ENCODE results near the gene LMAN1L. TPM values are rescaled to one million over a fixed set of nuclear protein-coding genes. Genes with fewer than 3 reads are reported as not detected.

Gene LMAN1L
- total RNA-seq, 5 donors from 2014 or later (not counting 1 experiment from before 2014, with no cell fraction given): 0.42 to 1.6 (median 0.44) TPM

DNA sequence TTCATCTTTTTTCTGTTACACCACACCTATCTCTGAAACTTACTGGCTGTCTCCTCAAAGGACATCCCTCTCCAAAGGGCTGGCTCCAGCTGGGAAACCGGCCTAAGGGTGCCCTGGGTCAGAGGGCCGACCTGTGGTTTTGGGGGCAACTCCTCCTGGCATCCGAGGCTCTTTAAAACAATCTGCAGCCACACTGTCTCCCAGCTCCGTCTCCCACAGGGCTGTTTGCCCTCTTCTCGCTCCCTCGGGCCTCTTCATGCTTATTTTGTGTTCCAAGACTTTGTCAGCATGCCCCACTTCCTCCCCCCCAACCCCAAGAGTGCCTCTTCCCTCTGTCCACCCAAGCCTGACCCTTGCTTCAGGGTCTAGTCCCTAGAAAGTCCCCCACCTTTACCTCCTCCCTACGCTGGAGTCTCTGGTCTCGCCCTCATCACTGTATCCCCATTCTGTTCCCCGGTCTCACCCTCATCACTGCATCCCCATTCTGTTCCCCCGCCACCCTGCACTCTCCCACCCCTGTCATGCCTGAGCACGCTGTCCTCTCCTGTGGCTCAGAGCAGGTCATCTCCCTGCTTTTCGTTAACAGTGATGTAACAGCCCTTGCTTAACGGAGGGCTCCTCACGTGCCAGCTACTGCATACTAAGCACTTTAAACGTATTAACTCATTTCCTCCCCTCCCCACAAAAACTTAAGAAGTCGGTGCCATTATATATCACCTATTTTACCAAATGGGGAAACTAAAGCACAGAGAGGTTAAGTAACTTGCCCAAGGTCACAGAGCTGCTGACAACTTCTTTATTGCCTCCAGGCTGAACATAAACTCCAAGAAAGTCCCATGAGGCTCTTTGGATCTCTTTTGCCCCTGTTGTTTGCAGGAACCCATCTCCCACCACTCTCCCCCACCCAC, 31.9 kb upstream of the LMAN1L start:
- peak overlapping the region; percentile 88 to 97 (median 89) for H3K4me3 Mint-ChIP-seq

DNA sequence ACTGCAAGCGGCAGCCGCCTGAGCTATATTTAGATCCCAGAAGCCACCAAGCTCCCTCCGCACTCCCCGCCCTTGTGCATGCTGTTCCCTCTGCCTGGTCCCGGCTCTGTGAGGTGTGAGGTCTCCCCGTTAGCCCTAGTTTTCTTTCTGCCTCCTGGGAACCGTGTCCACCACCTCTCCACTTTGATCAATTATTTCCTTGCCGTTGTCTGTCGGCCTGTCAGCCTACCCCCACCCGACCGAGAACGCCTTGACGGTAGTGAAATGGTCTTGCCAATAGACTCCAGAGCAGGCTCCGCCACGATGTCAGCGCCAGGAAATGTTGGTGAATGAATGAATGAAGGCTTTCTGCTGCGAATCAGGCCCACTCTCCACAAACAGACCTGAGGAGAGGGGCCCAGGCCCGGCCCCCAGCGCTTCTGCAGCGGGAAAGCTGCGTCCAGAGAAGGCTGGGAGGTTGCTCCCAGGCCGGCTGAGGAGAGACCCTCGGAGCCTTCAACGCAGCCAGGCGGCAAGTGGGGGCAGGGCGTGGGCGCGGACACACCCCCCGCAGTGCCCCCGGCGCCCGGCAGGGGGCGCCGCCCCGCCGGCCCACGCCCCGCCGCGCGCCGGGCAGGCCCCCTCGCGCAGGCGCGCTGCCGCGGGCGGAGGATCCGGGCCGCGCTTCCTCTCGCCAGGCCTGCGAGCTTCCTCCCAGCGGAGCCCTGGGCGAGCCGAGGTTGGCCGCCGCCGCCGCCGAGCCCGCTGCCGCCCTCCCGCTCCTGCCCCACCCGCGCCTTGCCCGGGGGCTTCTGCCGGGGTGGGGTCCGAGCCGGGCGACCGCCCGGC, 31.0 kb upstream of the LMAN1L start, which contains the start of gene CSK:
Gene CSK, plus strand, starts transcription at position 650 of the 828 bp plus-strand sequence. CDS start 16,218 bp downstream, outside the sequence.
- POLR2A ChIA-PET: interaction anchor here in 1 of 2 donors (0.6 kb wide), 2 partner anchors 10 to 12 kb away, joined by 3 read pairs; no protein-coding TSS in a partner anchor
- Mint-ChIP-seq H3K27me3 (no peaks in the 10 kb centered on the region), H3K4me3 (peak within 1 kb of the TSS; percentile 93 to 97 (median 93)), H3K4me1 (peaks cover 78 to 83% (median 80%) of the 10 kb centered on the region in 3 donors), H3K27ac (peak within 1 kb of the TSS; percentile 99), H3K36me3 (no peaks in the 10 kb centered on the region), H3K9me3 (no peaks in the 10 kb centered on the region)
- DNase-seq (peak; percentile 53 to 92 (median 72)), ATAC-seq (replicated peaks in 1 of 4) (peak; percentile 66 to 76 (median 68))
- peak within 1 kb of the TSS; percentile 97 for H3K27ac ChIP-seq (ENCODE audit: low read length)
- H3K9me3 ChIP-seq: no peaks in the 10 kb centered on the region
- CTCF ChIA-PET: interaction anchor here (0.5 to 10.2 kb wide), 7 partner anchors 11 to 677 kb away, joined by 3 to 158 read pairs (median 6); no protein-coding TSS in a partner anchor
- no peaks in the 10 kb centered on the region for H3K27me3 ChIP-seq (replicated peaks in 1 of 2; ENCODE audit: control insufficient read depth in 2 of 2, extremely low read depth in 1 of 2, insufficient read depth in 2 of 2, low read length in 1 of 2)
- H3K4me3 ChIP-seq (ENCODE audit: control insufficient read depth in 1 of 2, extremely low read depth in 1 of 2, low read length in 1 of 2): peak within 1 kb of the TSS; percentile 90 to 95
- WGBS (ENCODE audit: insufficient coverage): 0% methylated on average over 61 of the region's 74 CpGs
- peaks cover 50 to 89% of the 10 kb centered on the region in 2 experiments for H3K4me1 ChIP-seq (ENCODE audit: control insufficient read depth in 1 of 2, extremely low read depth in 1 of 2, insufficient read depth in 2 of 2, low read length in 2 of 2)
- H3K36me3 ChIP-seq (ENCODE audit: control insufficient read depth in 2 of 2, extremely low read depth in 1 of 2, insufficient read depth in 1 of 2, low read length in 1 of 2): peaks cover 0 to 10% of the 10 kb centered on the region in 2 donors

More for the DNA sequence above, 31.9 kb upstream of the LMAN1L start:
- no peaks in the 10 kb centered on the region for H3K36me3 Mint-ChIP-seq
- H3K27ac ChIP-seq (ENCODE audit: low read length): peak overlapping the region; percentile 97
- H3K27me3 Mint-ChIP-seq: no peaks in the 10 kb centered on the region
- 4% methylated on average over 16 of the region's 16 CpGs for WGBS (ENCODE audit: insufficient coverage)
- peaks cover 48 to 89% of the 10 kb centered on the region in 2 experiments for H3K4me1 ChIP-seq (ENCODE audit: control insufficient read depth in 1 of 2, extremely low read depth in 1 of 2, insufficient read depth in 2 of 2, low read length in 2 of 2)
- no peaks in the 10 kb centered on the region for H3K9me3 ChIP-seq
- H3K36me3 ChIP-seq (ENCODE audit: control insufficient read depth in 2 of 2, extremely low read depth in 1 of 2, insufficient read depth in 1 of 2, low read length in 1 of 2): peaks cover 0 to 6% of the 10 kb centered on the region in 2 donors
- peak overlapping the region; percentile 58 to 74 for H3K4me3 ChIP-seq (ENCODE audit: control insufficient read depth in 1 of 2, extremely low read depth in 1 of 2, low read length in 1 of 2)
- H3K27me3 ChIP-seq (replicated peaks in 1 of 2; ENCODE audit: control insufficient read depth in 2 of 2, extremely low read depth in 1 of 2, insufficient read depth in 2 of 2, low read length in 1 of 2): no peaks in the 10 kb centered on the region
- DNase-seq: peak in 12 of 35 experiments; percentile 35 to 80 (median 46)
- peak; percentile 7 to 25 (median 10) for ATAC-seq (replicated peaks in 1 of 4)
- ChIA-PET CTCF (interaction anchor here (0.5 to 10.2 kb wide), 9 partner anchors 10 to 240 kb away, joined by 3 to 158 read pairs (median 6); partner anchors contain the start of gene ARID3B (in 1 of the 2)), POLR2A (interaction anchor here (0.6 to 1.1 kb wide), 2 partner anchors 9 to 11 kb away, joined by 3 to 4 read pairs; no protein-coding TSS in a partner anchor)
- H3K27ac Mint-ChIP-seq: peak overlapping the region; percentile 99
- H3K9me3 Mint-ChIP-seq: no peaks in the 10 kb centered on the region
- H3K4me1 Mint-ChIP-seq: peaks cover 79 to 84% (median 80%) of the 10 kb centered on the region in 3 donors

DNA sequence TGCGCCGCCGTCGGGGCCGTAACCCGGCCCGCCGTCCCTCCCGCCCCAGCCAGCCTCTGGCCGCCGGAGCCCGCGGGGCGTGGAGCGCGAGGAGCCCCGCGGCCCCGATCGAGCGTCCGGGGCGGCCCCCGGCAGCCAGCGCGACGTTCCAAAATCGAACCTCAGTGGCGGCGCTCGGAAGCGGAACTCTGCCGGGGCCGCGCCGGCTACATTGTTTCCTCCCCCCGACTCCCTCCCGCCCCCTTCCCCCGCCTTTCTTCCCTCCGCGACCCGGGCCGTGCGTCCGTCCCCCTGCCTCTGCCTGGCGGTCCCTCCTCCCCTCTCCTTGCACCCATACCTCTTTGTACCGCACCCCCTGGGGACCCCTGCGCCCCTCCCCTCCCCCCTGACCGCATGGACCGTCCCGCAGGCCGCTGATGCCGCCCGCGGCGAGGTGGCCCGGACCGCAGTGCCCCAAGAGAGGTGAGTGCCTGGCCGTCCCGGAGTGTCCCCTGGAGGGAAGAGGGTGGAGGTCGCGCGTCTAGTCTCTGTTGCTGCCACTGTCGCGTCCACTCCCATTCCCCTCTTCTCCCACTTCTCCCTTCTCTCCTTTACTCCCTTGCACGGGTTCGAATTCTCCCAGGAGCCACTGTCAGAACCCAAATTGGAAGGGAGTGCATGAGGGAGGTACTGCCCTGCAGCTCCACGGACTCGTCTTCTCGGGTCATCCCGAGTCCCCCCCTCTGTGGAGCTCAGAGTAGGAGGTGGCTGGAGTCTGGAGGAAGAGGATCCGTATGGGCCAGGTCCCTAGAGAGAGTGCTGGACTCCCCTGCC, 30.2 kb upstream of the LMAN1L start:
- H3K36me3 Mint-ChIP-seq: no peaks in the 10 kb centered on the region
- peak overlapping the region; percentile 90 to 95 for H3K4me3 ChIP-seq (ENCODE audit: control insufficient read depth in 1 of 2, extremely low read depth in 1 of 2, low read length in 1 of 2)
- peak overlapping the region; percentile 93 for H3K27ac ChIP-seq (ENCODE audit: low read length)
- peaks cover 51 to 89% of the 10 kb centered on the region in 2 experiments for H3K4me1 ChIP-seq (ENCODE audit: control insufficient read depth in 1 of 2, extremely low read depth in 1 of 2, insufficient read depth in 2 of 2, low read length in 2 of 2)
- H3K27me3 Mint-ChIP-seq: no peaks in the 10 kb centered on the region
- ChIA-PET POLR2A (interaction anchor here (0.5 to 2.8 kb wide), 4 partner anchors 11 to 811 kb away, joined by 3 to 9 read pairs (median 3); no protein-coding TSS in a partner anchor), CTCF (interaction anchor here (0.8 to 10.2 kb wide), 3 partner anchors 11 to 13 kb away, joined by 3 to 158 read pairs (median 5); no protein-coding TSS in a partner anchor)
- H3K4me3 Mint-ChIP-seq: peak overlapping the region; percentile 84 to 93 (median 93)
- peak overlapping the region; percentile 97 to 99 for H3K27ac Mint-ChIP-seq
- no peaks in the 10 kb centered on the region for H3K9me3 Mint-ChIP-seq
- no peaks in the 10 kb centered on the region for H3K9me3 ChIP-seq
- peaks cover 0 to 10% of the 10 kb centered on the region in 2 donors for H3K36me3 ChIP-seq (ENCODE audit: control insufficient read depth in 2 of 2, extremely low read depth in 1 of 2, insufficient read depth in 1 of 2, low read length in 1 of 2)
- peaks cover 78 to 83% (median 80%) of the 10 kb centered on the region in 3 donors for H3K4me1 Mint-ChIP-seq
- 0% methylated on average over 43 of the region's 72 CpGs for WGBS (ENCODE audit: insufficient coverage)
- DNase-seq: peak in 33 of 35 experiments; percentile 32 to 82 (median 65)
- peak; percentile 44 to 61 (median 56) for ATAC-seq (replicated peaks in 1 of 4)
- no peaks in the 10 kb centered on the region for H3K27me3 ChIP-seq (replicated peaks in 1 of 2; ENCODE audit: control insufficient read depth in 2 of 2, extremely low read depth in 1 of 2, insufficient read depth in 2 of 2, low read length in 1 of 2)

- Histone ChIP-seq H3K27me3 (replicated peaks in 1 of 2; ENCODE audit: control insufficient read depth in 2 of 2, extremely low read depth in 1 of 2, insufficient read depth in 2 of 2, low read length in 1 of 2) (no peaks in the 10 kb centered on the region), H3K4me3 (ENCODE audit: control insufficient read depth in 1 of 2, extremely low read depth in 1 of 2, low read length in 1 of 2) (peak overlapping the region; percentile 90 to 95), H3K36me3 (ENCODE audit: control insufficient read depth in 2 of 2, extremely low read depth in 1 of 2, insufficient read depth in 1 of 2, low read length in 1 of 2) (peaks cover 0 to 10% of the 10 kb centered on the region in 2 donors), H3K9me3 (no peaks in the 10 kb centered on the region), H3K4me1 (ENCODE audit: control insufficient read depth in 1 of 2, extremely low read depth in 1 of 2, insufficient read depth in 2 of 2, low read length in 2 of 2) (peaks cover 48 to 89% of the 10 kb centered on the region in 2 experiments), H3K27ac (ENCODE audit: low read length) (peak overlapping the region; percentile 93)
- H3K9me3 Mint-ChIP-seq: no peaks in the 10 kb centered on the region
- peak overlapping the region; percentile 84 to 93 (median 93) for H3K4me3 Mint-ChIP-seq
- H3K27ac Mint-ChIP-seq: peak overlapping the region; percentile 97 to 99
- ATAC-seq (replicated peaks in 1 of 4) (no peak), DNase-seq (peak in 2 of 35 experiments; percentile 36 to 40)
- H3K27me3 Mint-ChIP-seq: no peaks in the 10 kb centered on the region
- peaks cover 78 to 83% (median 80%) of the 10 kb centered on the region in 3 donors for H3K4me1 Mint-ChIP-seq
- 0% methylated on average over 9 of the region's 13 CpGs for WGBS (ENCODE audit: insufficient coverage)
- H3K36me3 Mint-ChIP-seq: no peaks in the 10 kb centered on the region
- CTCF ChIA-PET: interaction anchor here in 1 of 2 donors (1.0 to 10.2 kb wide), 2 partner anchors 11 to 12 kb away, joined by 5 to 158 read pairs; no protein-coding TSS in a partner anchor
- POLR2A ChIA-PET: interaction anchor here (0.5 to 2.8 kb wide), 3 partner anchors 10 to 812 kb away, joined by 3 to 9 read pairs (median 3); no protein-coding TSS in a partner anchor
Measured at GRCh38 chr15:74783072-74783807, 29.4 kb upstream of the LMAN1L start.

GRCh38 chr15:74783808-74784175, 28.8 kb upstream of the LMAN1L start:
- H3K4me1 Mint-ChIP-seq: peaks cover 78 to 83% (median 80%) of the 10 kb centered on the region in 3 donors
- H3K36me3 ChIP-seq (ENCODE audit: control insufficient read depth in 2 of 2, extremely low read depth in 1 of 2, insufficient read depth in 1 of 2, low read length in 1 of 2): peaks cover 0 to 10% of the 10 kb centered on the region in 2 donors
- no peaks in the 10 kb centered on the region for H3K27me3 Mint-ChIP-seq
- ChIA-PET CTCF (interaction anchor here (1.0 to 10.2 kb wide), 4 partner anchors 10 to 13 kb away, joined by 3 to 158 read pairs (median 4); no protein-coding TSS in a partner anchor), POLR2A (interaction anchor here (0.7 to 2.8 kb wide), 3 partner anchors 9 to 85 kb away, joined by 3 to 9 read pairs (median 3); no protein-coding TSS in a partner anchor)
- no peaks in the 10 kb centered on the region for H3K27me3 ChIP-seq (replicated peaks in 1 of 2; ENCODE audit: control insufficient read depth in 2 of 2, extremely low read depth in 1 of 2, insufficient read depth in 2 of 2, low read length in 1 of 2)
- no peaks in the 10 kb centered on the region for H3K9me3 Mint-ChIP-seq
- H3K36me3 Mint-ChIP-seq: no peaks in the 10 kb centered on the region
- peaks cover 47 to 89% of the 10 kb centered on the region in 2 experiments for H3K4me1 ChIP-seq (ENCODE audit: control insufficient read depth in 1 of 2, extremely low read depth in 1 of 2, insufficient read depth in 2 of 2, low read length in 2 of 2)
- H3K27ac ChIP-seq (ENCODE audit: low read length): peak overlapping the region; percentile 93
- DNase-seq (no peak), ATAC-seq (replicated peaks in 1 of 4) (no peak)
- 0% methylated on average over 2 of the region's 3 CpGs for WGBS (ENCODE audit: insufficient coverage)
- H3K4me3 Mint-ChIP-seq: peak overlapping the region; percentile 84 to 93 (median 93)
- H3K27ac Mint-ChIP-seq: peak overlapping the region; percentile 97 to 99
- H3K4me3 ChIP-seq (ENCODE audit: control insufficient read depth in 1 of 2, extremely low read depth in 1 of 2, low read length in 1 of 2): peak overlapping the region; percentile 90 to 95
- H3K9me3 ChIP-seq: no peaks in the 10 kb centered on the region

Measured in T-cell (primary cell).